OCI-LY3 (cell line): ENCODE data around the gene POLDIP3.

ENCODE experiments used
- EZH2phosphoT487 ChIP-seq: fragments of 200-600 bp; shearing (Covaris generic); IDR thresholded peaks from 2 replicates; pipeline ENCODE4 v1.6.1; 2018; ENCODE audit warnings: antibody characterized with exemption, mixed run types, low read depth
- TF ChIP-seq, protein P1 (sequence below): fragments of 200-600, 300-600 bp; sonication (generic); IDR thresholded peaks from 2 replicates; pipeline ENCODE4 v1.5.1; 2014; ENCODE audit warnings: antibody characterized with exemption, low read length, low read depth

DNA sequence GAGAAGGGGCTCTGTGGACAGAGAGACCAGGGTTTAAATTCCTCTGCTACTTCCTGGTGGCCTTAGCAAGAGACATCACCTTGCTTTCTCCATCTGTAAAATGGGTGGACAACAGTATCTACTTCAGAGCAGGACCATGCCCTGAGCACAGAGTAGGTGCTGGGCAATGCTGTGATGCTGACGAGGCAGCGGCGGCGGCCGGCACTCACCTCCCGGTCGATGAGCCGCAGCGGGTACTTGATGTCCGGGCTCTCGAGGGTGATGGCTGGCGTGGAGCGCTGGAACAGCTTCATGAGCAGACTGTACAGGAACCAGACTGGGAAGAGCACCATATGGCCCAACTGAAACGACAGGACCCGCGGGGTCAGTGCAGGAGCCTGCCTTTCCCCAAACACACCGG is 21.8 kb upstream of the POLDIP3 start:
- TF ChIP-seq, protein P1, sequence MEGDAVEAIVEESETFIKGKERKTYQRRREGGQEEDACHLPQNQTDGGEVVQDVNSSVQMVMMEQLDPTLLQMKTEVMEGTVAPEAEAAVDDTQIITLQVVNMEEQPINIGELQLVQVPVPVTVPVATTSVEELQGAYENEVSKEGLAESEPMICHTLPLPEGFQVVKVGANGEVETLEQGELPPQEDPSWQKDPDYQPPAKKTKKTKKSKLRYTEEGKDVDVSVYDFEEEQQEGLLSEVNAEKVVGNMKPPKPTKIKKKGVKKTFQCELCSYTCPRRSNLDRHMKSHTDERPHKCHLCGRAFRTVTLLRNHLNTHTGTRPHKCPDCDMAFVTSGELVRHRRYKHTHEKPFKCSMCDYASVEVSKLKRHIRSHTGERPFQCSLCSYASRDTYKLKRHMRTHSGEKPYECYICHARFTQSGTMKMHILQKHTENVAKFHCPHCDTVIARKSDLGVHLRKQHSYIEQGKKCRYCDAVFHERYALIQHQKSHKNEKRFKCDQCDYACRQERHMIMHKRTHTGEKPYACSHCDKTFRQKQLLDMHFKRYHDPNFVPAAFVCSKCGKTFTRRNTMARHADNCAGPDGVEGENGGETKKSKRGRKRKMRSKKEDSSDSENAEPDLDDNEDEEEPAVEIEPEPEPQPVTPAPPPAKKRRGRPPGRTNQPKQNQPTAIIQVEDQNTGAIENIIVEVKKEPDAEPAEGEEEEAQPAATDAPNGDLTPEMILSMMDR: no peak
- no peak for TF ChIP-seq EZH2phosphoT487
